WTC11 (cell line): ENCODE measurements around the gene ADAM22.

ENCODE experiments used
- CTCF ChIP-seq: fragments of 200-600 bp; IDR thresholded peaks from 2 replicates; pipeline ENCODE4 v1.8.0; 2022; ENCODE audit warnings: antibody characterized with exemption
- ELF4 ChIP-seq: sonication (generic); formaldehyde crosslinking; IDR thresholded peaks from 2 replicates; pipeline ENCODE4 v1.8.1; 2022; ENCODE audit warnings: low read depth, mild to moderate bottlenecking, moderate library complexity, missing genetic modification reagents
- FOXP4 ChIP-seq: sonication (generic); formaldehyde crosslinking; IDR thresholded peaks from 2 replicates; pipeline ENCODE4 v1.8.0; 2022; ENCODE audit warnings: mild to moderate bottlenecking, missing genetic modification reagents
- MLX ChIP-seq: sonication (generic); formaldehyde crosslinking; IDR thresholded peaks from 2 replicates; pipeline ENCODE4 v1.8.1; 2023; ENCODE audit warnings: mild to moderate bottlenecking, missing genetic modification reagents, moderate library complexity
- NR2C2 ChIP-seq: sonication (generic); formaldehyde crosslinking; IDR thresholded peaks from 2 replicates; pipeline ENCODE4 v1.8.0; 2022; ENCODE audit warnings: mild to moderate bottlenecking, missing genetic modification reagents
- PRDM15 ChIP-seq: sonication (generic); formaldehyde crosslinking; IDR thresholded peaks from 2 replicates; pipeline ENCODE4 v1.8.0; 2022; ENCODE audit warnings: missing genetic modification reagents
- PREB ChIP-seq: sonication (generic); formaldehyde crosslinking; IDR thresholded peaks from 2 replicates; pipeline ENCODE4 v1.8.1; 2022; ENCODE audit warnings: mild to moderate bottlenecking, missing genetic modification reagents, moderate library complexity, borderline replicate concordance

- TF ChIP-seq MLX (CRISPR knock-in tag) (no peak), ELF4 (CRISPR knock-in tag) (no peak), NR2C2 (CRISPR knock-in tag) (no peak), PREB (CRISPR knock-in tag) (no peak), CTCF (no peak), FOXP4 (no peak), PRDM15 (CRISPR knock-in tag) (no peak)
These were observed 21.9 kb upstream of the ADAM22 start for GRCh38 chr7:87912121-87912520.
